Endodermal cell (in vitro differentiated cells): ENCODE measurements around the gene TNFRSF4. TPM values are rescaled to one million over a fixed set of nuclear protein-coding genes. Genes with fewer than 3 reads are reported as not detected.
A peak's percentile ranks its signal among the peaks of the same experiment; 100 is the strongest.

Source experiments
- DNase-seq: peaks from one replicate; pipeline ENCODE4 v3.0.0-alpha.2; 2017
- H3K27ac ChIP-seq: 2 replicates; pipeline ENCODE4 v1.5.1; 2013; ENCODE audit warnings: mild to moderate bottlenecking, low read depth, low read length, moderate library complexity
- H3K27me3 ChIP-seq: 2 replicates; pipeline ENCODE4 v1.6.1; 2013; ENCODE audit warnings: mild to moderate bottlenecking, low read length, moderate library complexity; ENCODE audit not compliant: insufficient read depth, control insufficient read depth, poor library complexity, severe bottlenecking
- H3K36me3 ChIP-seq: 2 replicates; pipeline ENCODE4 v1.7.0; 2013; ENCODE audit warnings: mild to moderate bottlenecking, low read length, moderate library complexity; ENCODE audit not compliant: control insufficient read depth, insufficient read depth
- H3K4me1 ChIP-seq: one replicate; pipeline ENCODE4 v1.7.0; 2013; ENCODE audit warnings: low read length; ENCODE audit not compliant: control insufficient read depth, insufficient read depth
- H3K4me3 ChIP-seq: 2 replicates; pipeline ENCODE4 v1.5.1; 2013; ENCODE audit warnings: mild to moderate bottlenecking, low read length, moderate library complexity
- H3K9ac ChIP-seq: 2 replicates; pipeline ENCODE4 v1.6.1; 2013; ENCODE audit warnings: mild to moderate bottlenecking, low read length, moderate library complexity; ENCODE audit not compliant: poor library complexity, severe bottlenecking; ENCODE audit errors: extremely low read depth
- H3K9me3 ChIP-seq: 2 replicates; pipeline ENCODE4 v1.6.1; 2013; ENCODE audit warnings: mild to moderate bottlenecking, low read length, moderate library complexity; ENCODE audit not compliant: control insufficient read depth
- H3K27ac Mint-ChIP-seq: 2 replicates; pipeline ENCODE4 v1.8.0; 2020; ENCODE audit warnings: mixed read lengths
- H3K27me3 Mint-ChIP-seq: 2 replicates; pipeline ENCODE4 v1.8.0; 2021; ENCODE audit warnings: mild to moderate bottlenecking, mixed read lengths; ENCODE audit not compliant: insufficient read depth
- H3K36me3 Mint-ChIP-seq: 2 replicates; pipeline ENCODE4 v1.8.0; 2020; ENCODE audit warnings: low read depth, mixed read lengths
- H3K4me1 Mint-ChIP-seq: 2 replicates; pipeline ENCODE4 v1.8.0; 2020; ENCODE audit warnings: mixed read lengths
- H3K4me3 Mint-ChIP-seq: 2 replicates; pipeline ENCODE4 v1.8.0; 2020; ENCODE audit warnings: mild to moderate bottlenecking, moderate library complexity, mixed read lengths
- H3K9me3 Mint-ChIP-seq: 2 replicates; pipeline ENCODE4 v1.8.0; 2020; ENCODE audit warnings: mild to moderate bottlenecking, mixed read lengths
- WGBS, 2 experiments: methylation state at CpG; one replicate each; pipeline versions ENCODE4 v1.1.5 to v1.1.7; 2013; ENCODE audit warnings: missing lambda C conversion rate in 2 of 2, mixed read lengths in 1 of 2; ENCODE audit not compliant: insufficient coverage in 1 of 2, insufficient read length in 1 of 2; 5-methylcytosine and 5-hydroxymethylcytosine counted together
- total RNA-seq, 2 donors: library from RNA; stranded (reverse); fragmentation: NEBNext Ultra II Directional in 1 of 2; extraction: Animal tissue kit (Norgen Biotek cat#: 25700) in 1 of 2; gene quantifications; 2 replicates in 1 of 2; 3 replicates in 1 of 2; pipeline ENCODE4 v1.2.1, GENCODE V29; 2021
- TF ChIP-seq, protein P1 (sequence below): fragments of 200-600 bp; sonication (generic); conservative IDR thresholded peaks from 2 replicates; pipeline ENCODE4 v1.5.0; 2021; ENCODE audit warnings: antibody characterized with exemption, mild to moderate bottlenecking

TNFRSF4 gene
- total RNA-seq, 2 donors from 2014 or later, result 0.20 TPM; not detected in 1

DNA sequence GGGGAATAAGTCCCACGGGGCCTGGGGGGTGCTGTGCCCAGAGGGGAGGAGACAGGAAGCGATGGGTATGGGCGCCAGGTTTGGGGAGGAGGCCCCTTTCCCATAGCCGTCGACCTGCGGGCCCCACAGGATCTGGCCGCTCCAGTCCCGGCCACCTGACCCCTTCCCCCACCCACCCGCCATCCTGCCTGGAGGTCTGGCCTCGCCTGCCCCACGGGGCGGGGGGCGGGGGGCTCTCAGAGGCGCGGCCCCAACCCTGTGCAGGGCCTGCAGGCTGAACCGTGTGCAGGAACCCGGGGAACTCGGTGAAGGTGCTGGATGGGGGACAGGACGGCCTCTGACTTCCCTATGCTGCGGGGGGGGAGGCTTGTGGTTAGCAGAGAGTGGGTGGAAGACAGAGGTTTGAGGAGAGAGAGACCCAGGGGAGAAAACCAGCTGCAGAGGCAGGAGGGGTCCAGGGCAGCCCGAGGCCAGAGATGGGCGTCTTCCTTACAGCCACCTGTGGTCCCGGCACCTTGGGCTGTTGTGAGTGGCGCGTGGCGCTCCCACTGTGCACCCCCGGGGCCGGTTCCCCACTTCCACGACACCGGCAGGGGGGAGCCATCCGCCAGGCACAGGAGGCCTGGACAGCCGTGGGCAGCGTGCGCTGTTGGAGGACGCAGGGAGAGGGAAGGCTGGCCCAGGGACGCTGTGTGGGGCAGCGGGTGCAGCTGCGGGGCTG lies 5.1 kb downstream of the TNFRSF4 start:
- no peak overlapping the region for H3K27ac Mint-ChIP-seq

DNA sequence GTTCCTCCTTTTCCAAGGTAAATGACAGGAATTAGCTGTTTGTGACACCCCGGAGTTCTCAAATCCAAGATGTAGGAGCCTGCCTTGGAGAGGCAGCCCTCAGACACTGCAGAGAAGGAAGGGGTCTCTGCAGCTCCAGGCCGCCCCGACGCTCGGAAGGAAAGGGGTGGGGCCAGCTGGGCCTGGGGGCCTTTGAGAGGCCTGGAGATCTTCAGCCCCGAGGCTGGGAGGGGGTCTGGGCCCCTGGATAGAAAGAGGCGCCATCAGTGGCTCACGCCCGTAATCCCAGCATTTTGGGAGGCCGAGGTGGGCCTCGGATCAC lies 6.4 kb downstream of the TNFRSF4 start:
- 87 to 93% methylated on average over 9 to 11 of the region's 11 CpGs for WGBS, 2 experiments
- H3K36me3 Mint-ChIP-seq, result no peaks in the 10 kb centered on the region
- no peak for DNase-seq
- H3K4me3 ChIP-seq, result no peak overlapping the region
- no peaks in the 10 kb centered on the region for H3K4me1 Mint-ChIP-seq
- no peak overlapping the region for H3K27ac Mint-ChIP-seq
- peaks cover 1% of the 10 kb centered on the region for H3K27me3 Mint-ChIP-seq
- H3K9ac ChIP-seq, result no peak overlapping the region
- peaks cover 28% of the 10 kb centered on the region for H3K27me3 ChIP-seq
- TF ChIP-seq, protein P1, sequence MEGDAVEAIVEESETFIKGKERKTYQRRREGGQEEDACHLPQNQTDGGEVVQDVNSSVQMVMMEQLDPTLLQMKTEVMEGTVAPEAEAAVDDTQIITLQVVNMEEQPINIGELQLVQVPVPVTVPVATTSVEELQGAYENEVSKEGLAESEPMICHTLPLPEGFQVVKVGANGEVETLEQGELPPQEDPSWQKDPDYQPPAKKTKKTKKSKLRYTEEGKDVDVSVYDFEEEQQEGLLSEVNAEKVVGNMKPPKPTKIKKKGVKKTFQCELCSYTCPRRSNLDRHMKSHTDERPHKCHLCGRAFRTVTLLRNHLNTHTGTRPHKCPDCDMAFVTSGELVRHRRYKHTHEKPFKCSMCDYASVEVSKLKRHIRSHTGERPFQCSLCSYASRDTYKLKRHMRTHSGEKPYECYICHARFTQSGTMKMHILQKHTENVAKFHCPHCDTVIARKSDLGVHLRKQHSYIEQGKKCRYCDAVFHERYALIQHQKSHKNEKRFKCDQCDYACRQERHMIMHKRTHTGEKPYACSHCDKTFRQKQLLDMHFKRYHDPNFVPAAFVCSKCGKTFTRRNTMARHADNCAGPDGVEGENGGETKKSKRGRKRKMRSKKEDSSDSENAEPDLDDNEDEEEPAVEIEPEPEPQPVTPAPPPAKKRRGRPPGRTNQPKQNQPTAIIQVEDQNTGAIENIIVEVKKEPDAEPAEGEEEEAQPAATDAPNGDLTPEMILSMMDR, result no peak
- H3K4me3 Mint-ChIP-seq, result no peak overlapping the region
- no peaks in the 10 kb centered on the region for H3K4me1 ChIP-seq
- H3K27ac ChIP-seq, result no peak overlapping the region
- H3K9me3 Mint-ChIP-seq, result no peaks in the 10 kb centered on the region
- H3K36me3 ChIP-seq, result no peaks in the 10 kb centered on the region
- H3K9me3 ChIP-seq, result no peaks in the 10 kb centered on the region

More for the DNA sequence above, 5.1 kb downstream of the TNFRSF4 start:
- no peaks in the 10 kb centered on the region for H3K9me3 ChIP-seq
- H3K9me3 Mint-ChIP-seq, result no peaks in the 10 kb centered on the region
- H3K4me1 ChIP-seq, result no peaks in the 10 kb centered on the region
- TF ChIP-seq, protein P1, result no peak
- H3K4me3 Mint-ChIP-seq, result no peak overlapping the region
- peaks cover 28% of the 10 kb centered on the region for H3K27me3 ChIP-seq
- H3K4me1 Mint-ChIP-seq, result no peaks in the 10 kb centered on the region
- H3K9ac ChIP-seq, result no peak overlapping the region
- H3K4me3 ChIP-seq, result no peak overlapping the region
- H3K36me3 ChIP-seq, result no peaks in the 10 kb centered on the region
- no peak for DNase-seq
- no peak overlapping the region for H3K27ac ChIP-seq
- peaks cover 1% of the 10 kb centered on the region for H3K27me3 Mint-ChIP-seq
- WGBS, 2 experiments, result 93 to 98% methylated on average over 16 to 38 of the region's 38 CpGs
- no peaks in the 10 kb centered on the region for H3K36me3 Mint-ChIP-seq

GRCh38 chr1:1206966-1207531 lies 6.9 kb downstream of the TNFRSF4 start:
- peaks cover 1% of the 10 kb centered on the region for H3K27me3 Mint-ChIP-seq
- 90 to 91% methylated on average over 14 to 19 of the region's 19 CpGs for WGBS, 2 experiments
- DNase-seq, result no peak
- Histone ChIP-seq H3K27me3 (peaks cover 28% of the 10 kb centered on the region), H3K27ac (no peak overlapping the region), H3K9ac (no peak overlapping the region), H3K9me3 (no peaks in the 10 kb centered on the region), H3K4me3 (no peak overlapping the region), H3K4me1 (no peaks in the 10 kb centered on the region), H3K36me3 (no peaks in the 10 kb centered on the region)
- TF ChIP-seq, protein P1, result peak; percentile 62
- H3K36me3 Mint-ChIP-seq, result no peaks in the 10 kb centered on the region
- H3K4me3 Mint-ChIP-seq, result peak overlapping the region; percentile 26
- H3K4me1 Mint-ChIP-seq, result no peaks in the 10 kb centered on the region
- no peaks in the 10 kb centered on the region for H3K9me3 Mint-ChIP-seq
- H3K27ac Mint-ChIP-seq, result no peak overlapping the region
